Activated naive CD8-positive, alpha-beta T cell treated with anti-CD3 and anti-CD28 coated beads, Interleukin-2, amount 50 U/mL, for 16 hours (primary cell): ENCODE data around the gene SERP1.
"Not testable (repeated sequence)": the region's sequence is repeated elsewhere in the genome, so short reads cannot be mapped to it uniquely, and the experiment has no call there.

Source experiments
- DNase-seq: peaks from one replicate; pipeline ENCODE4 v3.0.0-alpha.2; 2020; ENCODE audit warnings: low read depth, low spot score

The SERP1 gene

GRCh38 chr3:150538324-150539208 is 7.7 kb downstream of the SERP1 start:
- DNase-seq, result no peak

- no peak for DNase-seq
These were observed 11.1 kb downstream of the SERP1 start for GRCh38 chr3:150535204-150535603.

- no peak for DNase-seq
These were observed 14.5 kb downstream of the SERP1 start for GRCh38 chr3:150531775-150532174.

GRCh38 chr3:150528354-150528797 is 17.9 kb downstream of the SERP1 start:
- no peak for DNase-seq

- no peak for DNase-seq
These were observed 18.6 kb downstream of the SERP1 start for GRCh38 chr3:150527464-150528255.

GRCh38 chr3:150523538-150523937 is 22.8 kb downstream of the SERP1 start:
- DNase-seq, result no peak

- no peak for DNase-seq
These were observed 24.8 kb downstream of the SERP1 start for GRCh38 chr3:150521463-150521862.

GRCh38 chr3:150520408-150520807 is 25.9 kb downstream of the SERP1 start:
- no peak for DNase-seq

- DNase-seq, result no peak
These were observed 27.3 kb downstream of the SERP1 start for GRCh38 chr3:150519026-150519425.

GRCh38 chr3:150515210-150515609 is 31.1 kb downstream of the SERP1 start:
- no peak for DNase-seq

- no peak for DNase-seq
These were observed 35.0 kb downstream of the SERP1 start for GRCh38 chr3:150511122-150511821.

- no peak for DNase-seq
These were observed 36.5 kb downstream of the SERP1 start for GRCh38 chr3:150509780-150510179.

GRCh38 chr3:150508401-150508800 is 37.9 kb downstream of the SERP1 start:
- no peak for DNase-seq

- DNase-seq, result no peak
These were observed 41.8 kb downstream of the SERP1 start for GRCh38 chr3:150504483-150504882.

- DNase-seq, result no peak
These were observed 42.7 kb downstream of the SERP1 start for GRCh38 chr3:150503402-150504099.

- DNase-seq, result not testable (repeated sequence)
These were observed 45.3 kb downstream of the SERP1 start for GRCh38 chr3:150500960-150501359.

GRCh38 chr3:150497956-150498355 is 48.3 kb downstream of the SERP1 start:
- no peak for DNase-seq

GRCh38 chr3:150495563-150496168 is 50.6 kb downstream of the SERP1 start:
- DNase-seq, result no peak

GRCh38 chr3:150495149-150495548 is 51.1 kb downstream of the SERP1 start:
- no peak for DNase-seq

- no peak for DNase-seq
These were observed 51.8 kb downstream of the SERP1 start for GRCh38 chr3:150494411-150494977.
